ENCODE data around the gene NSUN7.

NSUN7 gene

GRCh38 chr4:40848251-40848650, 98.5 kb downstream of the NSUN7 start:
- no peak for DNase-seq

DNA sequence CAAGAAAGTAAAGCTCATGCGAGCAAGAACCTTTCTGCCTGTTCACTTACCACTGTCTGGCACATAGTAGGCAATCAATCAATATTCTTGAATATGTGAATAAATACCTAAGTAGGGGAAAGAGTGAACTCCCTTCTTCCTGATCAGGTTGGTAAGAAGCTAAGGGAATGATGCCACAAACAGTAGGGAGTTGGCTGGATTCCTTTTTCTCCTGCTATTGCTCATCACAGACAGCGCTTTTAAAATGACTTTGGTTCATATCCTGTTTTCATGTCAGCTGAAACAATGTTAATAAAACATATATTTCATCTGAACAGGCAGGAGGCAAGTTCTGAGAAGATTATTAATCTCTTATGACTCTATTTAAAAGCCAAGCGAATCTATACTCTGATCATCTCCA, 99.2 kb downstream of the NSUN7 start:
- DNase-seq: peak; percentile 42

DNA sequence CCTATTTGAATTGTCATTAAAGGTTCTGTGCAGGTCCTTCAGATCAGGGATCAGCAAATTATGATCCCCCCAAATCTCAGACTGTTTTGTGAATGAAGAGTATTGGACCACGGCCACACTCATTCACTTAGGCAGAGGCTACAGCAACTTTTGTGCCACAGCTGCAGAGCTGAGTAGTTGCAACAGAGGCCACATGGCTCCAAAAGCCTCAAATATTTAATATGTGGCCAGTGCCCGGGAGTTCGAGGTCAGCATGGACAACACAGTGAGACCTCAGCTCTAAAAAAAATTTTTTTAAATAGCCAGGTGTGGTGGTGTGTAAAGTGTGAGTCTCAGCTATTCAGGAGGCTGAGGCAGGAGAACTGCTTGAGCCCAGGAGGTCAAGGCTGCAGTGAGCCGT, 100.7 kb downstream of the NSUN7 start:
- no peak for DNase-seq

GRCh38 chr4:40856277-40856839, 106.6 kb downstream of the NSUN7 start:
- DNase-seq: no peak

GRCh38 chr4:40856840-40857362, 107.1 kb downstream of the NSUN7 start:
- DNase-seq: peak; percentile 36

- DNase-seq: no peak
Measured at GRCh38 chr4:40857956-40858355, 108.2 kb downstream of the NSUN7 start.

DNA sequence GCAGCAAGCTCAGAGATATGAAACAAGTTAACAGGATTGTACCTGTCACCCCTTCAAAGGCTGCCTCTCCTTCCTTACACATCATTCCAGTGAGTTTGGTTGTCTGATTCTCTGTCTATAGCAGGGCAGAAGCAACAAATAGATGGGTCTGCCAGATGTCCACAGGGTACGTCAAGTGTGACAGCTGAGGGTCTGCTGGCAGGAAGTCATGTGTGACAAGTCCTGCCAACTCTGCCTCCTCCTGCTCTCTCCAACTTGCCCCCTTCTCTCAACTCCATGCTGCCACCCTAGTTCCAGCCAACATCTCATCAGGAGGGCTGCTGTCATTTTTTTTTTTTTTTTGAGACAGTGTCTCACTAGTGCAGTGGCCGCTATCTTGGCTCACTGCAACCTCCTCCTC, 109.2 kb downstream of the NSUN7 start:
- no peak for DNase-seq
